SK-N-MC (cell line): ENCODE measurements around the gene FARSB.

Experiments used
- EZH2 ChIP-seq: fragments of 200-600 bp; sonication (generic); IDR thresholded peaks from one replicate; pipeline ENCODE4 v1.6.1; 2017; ENCODE audit warnings: antibody characterized with exemption
- FOXP2 ChIP-seq: optimal IDR thresholded peaks from 2 replicates; pipeline ENCODE3; 2011; ENCODE audit warnings: mild to moderate bottlenecking, moderate library complexity; ENCODE audit not compliant: insufficient read depth; ENCODE audit errors: extremely low read length, control extremely low read depth
- POLR2AphosphoS5 ChIP-seq: IDR thresholded peaks from 2 replicates; pipeline ENCODE4 v1.6.1; 2012; ENCODE audit warnings: mild to moderate bottlenecking, low read depth, low read length, borderline replicate concordance

- TF ChIP-seq POLR2AphosphoS5 (no peak), EZH2 (no peak), FOXP2 (no peak)
Observed at GRCh38 chr2:222566229-222566628, 89.7 kb downstream of the FARSB start.
